Activated CD4-positive, alpha-beta memory T cell treated with anti-CD3 and anti-CD28 coated beads for 36 hours (primary cell): ENCODE measurements around the gene EEA1. TPM values are rescaled to one million over a fixed set of nuclear protein-coding genes. Genes with fewer than 3 reads are reported as not detected.
A peak's percentile ranks its signal among the peaks of the same experiment; 100 is the strongest.

ENCODE experiments used
- CTCF ChIA-PET: fragments of 350-600 bp; sonication (Branson Sonifier 250); formaldehyde crosslinking; loops from one replicate; lab custom pipeline; 2021; ENCODE audit warnings: antibody characterized with exemption, inconsistent platforms; lab: Charles Lee
- POLR2A ChIA-PET: fragments of 350-600 bp; sonication (Branson Sonifier 250); formaldehyde crosslinking; loops from one replicate; lab custom pipeline; 2021; ENCODE audit warnings: antibody characterized with exemption; lab: Charles Lee
- DNase-seq: peaks from one replicate; pipeline ENCODE4 v3.0.0-alpha.2; 2020
- H3K27ac Mint-ChIP-seq: one replicate; pipeline ENCODE4 v1.8.0; 2021; ENCODE audit warnings: mixed read lengths
- H3K27me3 Mint-ChIP-seq: one replicate; pipeline ENCODE4 v1.8.0; 2021; ENCODE audit warnings: mixed read lengths
- H3K36me3 Mint-ChIP-seq: one replicate; pipeline ENCODE4 v1.8.0; 2021; ENCODE audit warnings: mixed read lengths
- H3K4me1 Mint-ChIP-seq: one replicate; pipeline ENCODE4 v1.8.0; 2021; ENCODE audit warnings: low read depth, mixed read lengths
- H3K4me3 Mint-ChIP-seq: one replicate; pipeline ENCODE4 v1.8.0; 2021; ENCODE audit warnings: mild to moderate bottlenecking, mixed read lengths
- H3K9me3 Mint-ChIP-seq: one replicate; pipeline ENCODE4 v1.8.0; 2021; ENCODE audit warnings: mixed read lengths
- intact Hi-C: fragments of 100-400 bp; cut with micrococcal nuclease; formaldehyde crosslinking; loops from one replicate; pipeline ENCODE4 v1.15.1; 2023
- total RNA-seq, 2 experiments: library from RNA; stranded (reverse); gene quantifications; one replicate each; pipeline ENCODE4 v1.2.3, GENCODE V29; 2021

Gene EEA1
- total RNA-seq, 2 experiments from 2014 or later = 17.5 to 17.7 TPM

DNA sequence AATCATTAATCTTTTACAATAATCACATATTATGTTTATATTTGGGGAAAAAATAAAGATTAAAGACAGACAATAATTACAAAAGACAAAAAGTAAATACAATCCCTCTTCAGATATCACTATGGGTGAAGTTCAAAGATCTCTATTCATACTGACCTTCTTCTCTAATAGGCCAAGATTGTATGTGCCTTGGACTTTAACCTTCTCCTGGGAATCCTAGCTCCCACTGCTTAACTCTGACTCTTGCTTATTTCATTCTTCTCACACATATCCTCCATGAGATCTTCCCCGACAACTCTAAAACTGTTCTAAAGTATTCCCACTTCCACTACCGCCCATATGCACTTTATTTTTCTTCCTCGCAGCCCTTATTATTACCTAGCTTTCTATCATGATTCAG, 83.8 kb downstream of the EEA1 start:
- Mint-ChIP-seq H3K27me3 (no peaks in the 10 kb centered on the region), H3K4me1 (no peaks in the 10 kb centered on the region), H3K36me3 (peaks cover 18% of the 10 kb centered on the region), H3K4me3 (no peak overlapping the region), H3K27ac (no peak overlapping the region), H3K9me3 (no peaks in the 10 kb centered on the region)
- DNase-seq = no peak
- intact Hi-C loops = no loop called here
- ChIA-PET CTCF (interaction anchor here (2.3 kb wide), 1 partner anchor 18 kb away, joined by 8 read pairs; no protein-coding TSS in a partner anchor), POLR2A (no interaction called here)

DNA sequence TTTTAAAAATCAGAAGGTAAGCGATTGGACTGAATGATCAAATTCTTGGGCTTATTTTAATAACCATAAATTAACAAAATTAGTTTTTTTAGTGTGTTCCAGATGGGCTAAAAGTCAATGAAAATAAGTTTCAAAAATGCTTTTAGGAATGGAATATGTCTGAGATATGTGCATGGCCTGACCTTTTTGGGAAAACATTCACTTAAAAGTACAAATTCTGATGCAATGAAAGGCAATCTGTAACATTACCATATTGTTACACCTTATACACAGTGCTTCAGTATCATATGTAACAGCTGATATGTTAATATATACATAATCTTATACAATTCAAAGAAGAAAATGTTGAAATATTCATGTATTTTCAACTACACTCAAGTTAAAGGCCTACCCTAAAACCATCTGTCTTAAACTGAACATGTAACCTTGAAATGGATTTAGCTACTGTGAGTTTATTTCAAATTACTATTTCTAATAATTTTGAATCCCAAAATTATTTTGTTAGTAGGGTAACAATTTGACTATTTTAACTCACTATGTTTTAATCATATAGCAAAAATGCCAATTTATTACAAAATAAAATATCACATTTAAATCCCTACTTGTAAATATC, 84.8 kb downstream of the EEA1 start:
- DNase-seq = no peak
- ChIA-PET CTCF (no interaction called here), POLR2A (no interaction called here)
- no peak overlapping the region for H3K27ac Mint-ChIP-seq
- H3K36me3 Mint-ChIP-seq = peaks cover 13% of the 10 kb centered on the region
- intact Hi-C loops = no loop called here
- no peaks in the 10 kb centered on the region for H3K4me1 Mint-ChIP-seq
- H3K9me3 Mint-ChIP-seq = no peaks in the 10 kb centered on the region
- no peaks in the 10 kb centered on the region for H3K27me3 Mint-ChIP-seq
- H3K4me3 Mint-ChIP-seq = no peak overlapping the region

DNA sequence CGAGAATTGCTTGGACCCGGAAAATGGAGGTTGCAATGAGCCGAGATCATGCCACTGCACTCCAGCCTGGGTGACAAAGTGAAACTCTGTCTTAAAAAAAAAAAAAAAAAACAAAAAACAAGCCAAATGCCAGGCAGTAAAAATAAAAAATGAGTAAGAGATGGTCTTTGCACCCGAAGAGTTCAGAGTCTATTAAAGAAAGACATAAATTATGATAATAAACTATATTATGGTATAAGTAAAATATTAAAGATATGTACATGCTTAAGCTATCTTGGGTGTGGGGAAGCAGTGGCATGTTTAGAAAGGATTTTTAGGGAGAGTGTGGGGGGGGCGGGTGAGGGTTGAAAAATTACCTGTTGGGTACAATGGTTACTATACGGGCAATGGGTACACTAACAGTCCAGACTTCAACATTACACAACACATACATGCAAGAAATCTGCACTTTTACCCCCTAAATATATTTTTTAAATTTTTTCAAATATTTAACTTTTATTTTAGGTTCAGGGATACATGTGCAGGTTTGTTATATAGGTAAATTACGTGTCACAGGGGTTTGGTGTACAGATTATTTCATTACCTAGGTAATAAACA, 99.3 kb downstream of the EEA1 start:
- Mint-ChIP-seq H3K9me3 (no peaks in the 10 kb centered on the region), H3K36me3 (peaks cover 11% of the 10 kb centered on the region), H3K4me1 (no peaks in the 10 kb centered on the region), H3K4me3 (no peak overlapping the region), H3K27ac (no peak overlapping the region), H3K27me3 (no peaks in the 10 kb centered on the region)
- POLR2A ChIA-PET = no interaction called here
- intact Hi-C loops = loop anchor here (5.0 kb wide), 1 partner anchor 98 kb away; the partner anchor contains the start of gene EEA1
- CTCF ChIA-PET = no interaction called here
- DNase-seq = no peak

DNA sequence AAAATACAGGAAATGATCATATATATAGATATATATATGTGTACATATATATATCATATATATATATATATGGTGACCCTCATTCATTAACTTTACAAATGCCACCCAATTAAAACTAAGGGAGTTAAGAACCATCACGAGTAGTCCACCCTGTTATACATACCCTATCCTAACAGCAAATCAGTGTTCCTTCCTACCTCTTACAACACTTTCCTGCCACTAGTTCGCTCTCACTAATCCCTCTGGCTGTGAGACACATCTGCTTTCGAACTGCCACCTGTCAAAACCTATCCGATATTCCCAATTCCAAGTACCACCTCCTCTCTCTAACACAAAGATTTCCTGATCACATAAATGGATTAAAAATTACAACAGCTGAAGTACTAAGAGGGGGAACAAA, 100.5 kb downstream of the EEA1 start:
- CTCF ChIA-PET = interaction anchor here (0.6 kb wide), 1 partner anchor 157 kb away, joined by 4 read pairs; no protein-coding TSS in a partner anchor
- H3K36me3 Mint-ChIP-seq = peaks cover 8% of the 10 kb centered on the region

DNA sequence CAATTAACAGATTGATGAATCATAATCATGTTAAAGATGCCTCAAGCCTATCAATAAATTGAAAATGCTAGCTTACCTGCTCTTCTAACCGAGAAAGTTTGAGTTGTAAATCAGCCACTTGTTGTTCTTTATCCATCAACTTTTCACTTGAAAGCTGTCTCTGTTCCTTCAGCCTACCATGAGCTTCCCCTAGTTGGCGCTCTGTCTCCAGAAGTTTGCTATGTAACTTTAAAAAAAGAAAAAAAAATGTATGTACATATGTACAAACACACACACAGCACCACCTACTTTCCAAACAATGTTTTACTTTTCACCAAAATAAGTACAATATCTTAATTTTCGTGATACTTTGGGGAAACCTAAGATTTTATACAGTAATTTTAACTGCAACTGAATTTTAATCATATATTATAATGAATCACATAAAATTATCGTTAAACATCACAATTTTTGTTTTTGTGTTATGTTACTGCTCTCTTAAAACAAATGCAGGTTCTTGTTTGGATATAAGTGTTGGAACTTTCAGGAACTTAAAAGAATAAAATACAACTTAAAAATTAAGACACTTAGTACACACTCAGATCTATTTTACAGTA, 101.2 kb downstream of the EEA1 start:
- Mint-ChIP-seq H3K27me3 (no peaks in the 10 kb centered on the region), H3K9me3 (no peaks in the 10 kb centered on the region), H3K4me1 (no peaks in the 10 kb centered on the region), H3K36me3 (peaks cover 8% of the 10 kb centered on the region), H3K4me3 (no peak overlapping the region), H3K27ac (no peak overlapping the region)
- DNase-seq = peak; percentile 37
- POLR2A ChIA-PET = interaction anchor here (0.6 kb wide), 1 partner anchor 205 kb away, joined by 4 read pairs; no protein-coding TSS in a partner anchor
- intact Hi-C loops = loop anchor here (5.0 kb wide), 1 partner anchor 99 kb away; the partner anchor contains the start of gene EEA1
- CTCF ChIA-PET = interaction anchor here (0.6 to 1.3 kb wide), 7 partner anchors 10 to 294 kb away, joined by 3 to 8 read pairs (median 3); no protein-coding TSS in a partner anchor

More for the DNA sequence above, 100.5 kb downstream of the EEA1 start:
- no peak for DNase-seq
- POLR2A ChIA-PET = no interaction called here
- no peaks in the 10 kb centered on the region for H3K27me3 Mint-ChIP-seq
- no peaks in the 10 kb centered on the region for H3K9me3 Mint-ChIP-seq
- intact Hi-C loops = loop anchor here (5.0 kb wide), 1 partner anchor 99 kb away; the partner anchor contains the start of gene EEA1
- H3K27ac Mint-ChIP-seq = no peak overlapping the region
- no peaks in the 10 kb centered on the region for H3K4me1 Mint-ChIP-seq
- H3K4me3 Mint-ChIP-seq = no peak overlapping the region

DNA sequence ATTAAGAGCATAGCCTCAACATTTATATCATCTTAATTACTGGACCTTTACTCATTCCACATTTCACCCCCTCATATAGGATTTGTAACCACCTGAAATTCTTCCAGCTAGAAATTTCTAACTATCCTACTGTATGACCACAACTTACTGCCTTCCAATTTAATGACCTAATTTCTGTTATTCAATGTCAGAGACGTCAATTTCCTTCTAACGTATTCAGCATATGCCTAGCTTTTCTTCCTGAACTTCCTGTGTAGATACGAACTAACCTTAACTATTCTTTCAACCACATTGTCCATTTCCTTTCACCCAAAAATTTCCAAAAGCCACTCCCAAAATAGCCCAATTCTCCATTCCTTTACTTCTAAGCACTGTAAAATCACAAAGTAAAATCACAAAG, 108.0 kb downstream of the EEA1 start:
- H3K9me3 Mint-ChIP-seq = no peaks in the 10 kb centered on the region
- no peak for DNase-seq
- H3K27me3 Mint-ChIP-seq = no peaks in the 10 kb centered on the region
- H3K27ac Mint-ChIP-seq = no peak overlapping the region
- POLR2A ChIA-PET = interaction anchor here (0.6 kb wide), 1 partner anchor 82 kb away, joined by 8 read pairs; no protein-coding TSS in a partner anchor
- no peak overlapping the region for H3K4me3 Mint-ChIP-seq
- H3K36me3 Mint-ChIP-seq = peaks cover 6% of the 10 kb centered on the region
- intact Hi-C loops = no loop called here
- CTCF ChIA-PET = interaction anchor here (0.8 kb wide), 1 partner anchor 10 kb away, joined by 3 read pairs; no protein-coding TSS in a partner anchor
- no peaks in the 10 kb centered on the region for H3K4me1 Mint-ChIP-seq

DNA sequence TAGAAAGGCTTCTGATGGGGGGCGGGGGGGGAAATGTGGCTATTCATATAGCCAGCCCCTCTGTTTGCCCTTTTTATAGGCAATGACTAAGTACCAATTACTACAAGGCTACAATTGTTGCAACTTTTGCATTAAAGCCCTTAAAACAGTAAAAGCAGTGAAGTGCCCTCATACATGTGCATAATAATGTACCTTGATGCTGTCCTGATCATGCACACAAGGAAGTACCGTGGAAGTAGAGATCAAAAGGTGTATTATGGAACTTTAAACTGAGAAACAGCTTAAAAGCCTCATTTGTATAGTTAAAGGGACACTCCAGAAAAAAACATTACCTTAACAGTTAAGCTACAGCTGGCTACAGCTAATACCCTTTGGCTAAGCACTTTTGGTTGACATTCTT, 114.5 kb downstream of the EEA1 start:
- no peak overlapping the region for H3K27ac Mint-ChIP-seq
- peaks cover 16% of the 10 kb centered on the region for H3K36me3 Mint-ChIP-seq
- H3K4me1 Mint-ChIP-seq = no peaks in the 10 kb centered on the region
- H3K4me3 Mint-ChIP-seq = no peak overlapping the region
- DNase-seq = no peak
- ChIA-PET CTCF (no interaction called here), POLR2A (no interaction called here)
- H3K9me3 Mint-ChIP-seq = no peaks in the 10 kb centered on the region
- H3K27me3 Mint-ChIP-seq = no peaks in the 10 kb centered on the region
- intact Hi-C loops = no loop called here

DNA sequence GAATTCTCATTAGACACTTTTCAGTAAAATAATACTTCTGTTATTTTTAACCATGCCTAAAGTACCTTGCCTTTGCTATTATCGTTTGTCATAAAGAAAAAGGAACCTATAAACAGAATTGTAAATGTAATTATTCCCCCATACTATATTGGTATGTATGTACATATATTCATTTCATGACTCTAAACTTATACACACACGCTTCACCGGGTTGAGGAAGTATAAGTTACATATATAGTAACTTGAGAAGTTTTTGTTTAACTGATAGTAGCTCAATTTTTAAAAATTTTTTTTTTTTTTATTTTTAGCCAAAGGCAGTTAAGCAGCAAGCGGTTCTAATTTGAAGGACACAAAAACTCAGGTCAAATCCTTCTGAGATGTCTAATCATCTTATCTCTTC, 118.7 kb downstream of the EEA1 start:
- Mint-ChIP-seq H3K27ac (no peak overlapping the region), H3K4me3 (no peak overlapping the region), H3K9me3 (peaks cover 6% of the 10 kb centered on the region), H3K27me3 (no peaks in the 10 kb centered on the region), H3K36me3 (peaks cover 40% of the 10 kb centered on the region), H3K4me1 (no peaks in the 10 kb centered on the region)
- intact Hi-C loops = no loop called here
- DNase-seq = no peak
- ChIA-PET CTCF (interaction anchor here (0.6 kb wide), 1 partner anchor 99 kb away, joined by 3 read pairs; no protein-coding TSS in a partner anchor), POLR2A (no interaction called here)

DNA sequence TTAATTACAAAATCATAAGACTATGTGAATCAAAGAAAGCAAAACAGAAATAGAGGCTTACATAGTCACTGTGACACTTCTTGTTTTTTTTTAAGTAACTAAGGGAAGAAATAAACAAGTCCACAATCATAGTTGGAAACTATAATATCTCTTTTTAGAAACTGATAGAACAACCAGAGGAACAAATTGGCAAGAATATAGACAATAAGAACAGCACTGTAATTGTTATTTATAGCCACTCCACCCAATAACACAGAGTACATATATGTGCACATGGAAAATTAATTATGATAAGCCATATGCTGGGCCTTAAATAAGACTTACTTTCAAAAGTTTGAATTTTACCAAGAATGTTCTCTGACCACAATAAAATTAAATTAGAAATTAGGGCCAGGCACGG, 125.2 kb downstream of the EEA1 start:
- CTCF ChIA-PET = no interaction called here
- Mint-ChIP-seq H3K4me1 (no peaks in the 10 kb centered on the region), H3K9me3 (peaks cover 6% of the 10 kb centered on the region), H3K4me3 (no peak overlapping the region), H3K36me3 (peaks cover 43% of the 10 kb centered on the region), H3K27ac (no peak overlapping the region), H3K27me3 (no peaks in the 10 kb centered on the region)
- intact Hi-C loops = no loop called here
- DNase-seq = no peak
- POLR2A ChIA-PET = no interaction called here

DNA sequence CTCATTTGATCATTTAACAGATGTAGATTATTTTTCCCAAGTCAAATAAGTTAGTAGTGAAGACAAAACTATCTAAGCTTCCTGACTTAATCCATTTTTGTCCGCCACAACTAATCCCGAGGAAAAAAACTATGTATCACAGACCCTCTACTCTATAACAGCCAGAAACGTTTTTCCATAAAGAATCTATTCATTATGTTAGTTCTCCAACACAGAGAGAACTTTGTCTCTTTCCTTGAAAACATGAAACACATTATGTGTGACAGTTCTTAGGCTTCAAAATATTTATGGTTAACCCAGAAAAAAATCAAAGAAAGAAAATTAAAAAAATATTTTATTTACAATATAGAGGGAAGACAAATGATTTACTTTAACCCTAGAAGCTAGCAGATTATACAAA, 126.2 kb downstream of the EEA1 start:
- Mint-ChIP-seq H3K36me3 (peaks cover 39% of the 10 kb centered on the region), H3K27me3 (no peaks in the 10 kb centered on the region), H3K4me3 (no peak overlapping the region), H3K27ac (no peak overlapping the region), H3K9me3 (peaks cover 6% of the 10 kb centered on the region), H3K4me1 (no peaks in the 10 kb centered on the region)
- ChIA-PET CTCF (no interaction called here), POLR2A (no interaction called here)
- intact Hi-C loops = no loop called here
- DNase-seq = no peak

DNA sequence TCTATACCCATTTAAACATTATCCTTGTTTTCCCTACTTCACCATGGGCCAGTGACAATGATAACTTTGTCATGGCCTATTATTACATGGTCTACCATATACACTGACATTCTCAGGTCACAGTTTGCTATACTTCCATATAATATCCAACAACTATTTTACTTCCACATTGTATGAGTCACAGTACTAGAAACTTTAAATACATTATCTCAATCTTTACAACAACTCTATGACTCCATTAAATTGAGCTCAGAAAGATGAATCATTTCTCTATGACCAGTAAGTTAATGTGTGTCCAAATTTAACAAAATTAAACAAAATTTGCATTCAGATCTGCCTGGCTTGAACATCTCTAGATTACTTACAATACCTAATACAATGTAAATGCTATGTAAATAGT, 132.4 kb downstream of the EEA1 start:
- CTCF ChIA-PET = interaction anchor here (1.1 kb wide), 1 partner anchor 11 kb away, joined by 3 read pairs; no protein-coding TSS in a partner anchor

DNA sequence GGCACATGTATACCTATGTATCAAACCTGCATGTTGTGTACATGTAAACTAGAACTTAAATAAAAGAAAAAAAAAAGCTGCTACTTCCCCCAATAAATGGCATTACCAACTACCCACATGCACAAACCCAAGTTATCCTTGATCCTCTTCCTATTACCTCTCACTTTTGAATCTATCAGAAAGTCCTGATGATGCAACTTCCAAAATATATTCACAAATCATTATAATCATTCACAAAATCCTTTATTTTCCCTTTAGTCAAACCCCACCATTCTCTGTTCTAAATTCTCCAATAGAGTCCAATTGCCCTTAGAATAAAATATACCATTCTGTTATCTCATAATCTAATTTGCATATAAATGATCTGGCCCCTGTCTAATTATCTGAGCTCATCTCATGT, 134.3 kb downstream of the EEA1 start:
- ChIA-PET CTCF (interaction anchor here (0.9 kb wide), 1 partner anchor 37 kb away, joined by 3 read pairs; no protein-coding TSS in a partner anchor), POLR2A (no interaction called here)
- H3K9me3 Mint-ChIP-seq = peaks cover 20% of the 10 kb centered on the region
- no peak for DNase-seq
- no peaks in the 10 kb centered on the region for H3K4me1 Mint-ChIP-seq
- H3K36me3 Mint-ChIP-seq = peaks cover 50% of the 10 kb centered on the region
- H3K4me3 Mint-ChIP-seq = no peak overlapping the region
- no peaks in the 10 kb centered on the region for H3K27me3 Mint-ChIP-seq
- H3K27ac Mint-ChIP-seq = no peak overlapping the region
- intact Hi-C loops = no loop called here

More for the DNA sequence above, 132.4 kb downstream of the EEA1 start:
- Mint-ChIP-seq H3K27ac (no peak overlapping the region), H3K27me3 (no peaks in the 10 kb centered on the region), H3K4me3 (no peak overlapping the region), H3K4me1 (no peaks in the 10 kb centered on the region), H3K9me3 (peaks cover 14% of the 10 kb centered on the region), H3K36me3 (peaks cover 41% of the 10 kb centered on the region)
- DNase-seq = no peak
- intact Hi-C loops = no loop called here
- POLR2A ChIA-PET = no interaction called here
